Keratinocyte (primary cell): ENCODE results near the gene MYCL. TPM values are rescaled to one million over a fixed set of nuclear protein-coding genes. Genes with fewer than 3 reads are reported as not detected.

ENCODE experiments used
- DNase-seq: peaks from one replicate; pipeline ENCODE4 v3.0.0-alpha.2; 2011; ENCODE audit warnings: low read depth, missing footprints, low spot score
- FAIRE-seq: peaks from 2 replicates; lab custom pipeline; 2011; peaks lifted over from hg19 to GRCh38; lab: Jason Lieb, UNC
- H2AFZ ChIP-seq: 2 replicates; pipeline ENCODE4 v1.6.0; 2012; ENCODE audit warnings: low read length, control low read depth, inconsistent platforms; ENCODE audit not compliant: control insufficient read depth
- H3K27ac ChIP-seq: 2 replicates; pipeline ENCODE4 v1.5.1; 2011; ENCODE audit warnings: low read length; ENCODE audit not compliant: control insufficient read depth, insufficient read depth
- H3K27me3 ChIP-seq: 3 replicates; pipeline ENCODE4 v1.6.0; 2011; ENCODE audit warnings: low read length; ENCODE audit not compliant: control insufficient read depth, insufficient read depth; ENCODE audit errors: extremely low read depth
- H3K36me3 ChIP-seq, 2 experiments: 2 replicates in 1 of 2; 3 replicates in 1 of 2; pipeline ENCODE4 v1.5.1; 2011; ENCODE audit warnings: low read length in 2 of 2, mild to moderate bottlenecking in 1 of 2; ENCODE audit not compliant: control insufficient read depth in 2 of 2, insufficient read depth in 2 of 2; ENCODE audit errors: extremely low read depth in 1 of 2
- H3K4me1 ChIP-seq: 3 replicates; pipeline ENCODE4 v1.5.1; 2011; ENCODE audit warnings: low read length; ENCODE audit not compliant: control insufficient read depth, insufficient read depth; ENCODE audit errors: extremely low read depth
- H3K4me2 ChIP-seq: 3 replicates; pipeline ENCODE4 v1.6.0; 2011; ENCODE audit warnings: low read depth, low read length; ENCODE audit not compliant: control insufficient read depth, insufficient read depth; ENCODE audit errors: extremely low read depth
- H3K4me3 ChIP-seq, 3 experiments: fragments of 200-600 bp in 1 of 3; sonication (generic) in 1 of 3; 2 replicates in 2 of 3; 3 replicates in 1 of 3; pipeline ENCODE4 v1.5.1; 2011 to 2016; ENCODE audit warnings: low read length in 3 of 3, mild to moderate bottlenecking in 3 of 3, control low read depth in 2 of 3, inconsistent platforms in 1 of 3, low read depth in 1 of 3, mixed read lengths in 1 of 3, mixed run types in 1 of 3, moderate library complexity in 1 of 3; ENCODE audit not compliant: control insufficient read depth in 2 of 3, insufficient read depth in 2 of 3; ENCODE audit errors: extremely low read depth in 1 of 3
- H3K79me2 ChIP-seq: 2 replicates; pipeline ENCODE4 v1.6.0; 2012; ENCODE audit warnings: low read length; ENCODE audit not compliant: control insufficient read depth, insufficient read depth
- H3K9ac ChIP-seq: 3 replicates; pipeline ENCODE4 v1.6.0; 2011; ENCODE audit warnings: low read length; ENCODE audit not compliant: control insufficient read depth, insufficient read depth; ENCODE audit errors: extremely low read depth
- H3K9me1 ChIP-seq: 3 replicates; pipeline ENCODE4 v1.6.0; 2011; ENCODE audit warnings: low read length; ENCODE audit not compliant: control insufficient read depth, insufficient read depth; ENCODE audit errors: extremely low read depth
- H3K9me3 ChIP-seq: 2 replicates; pipeline ENCODE4 v1.5.1; 2012; ENCODE audit warnings: low read depth, low read length; ENCODE audit not compliant: control insufficient read depth
- H4K20me1 ChIP-seq: 3 replicates; pipeline ENCODE4 v1.6.0; 2011; ENCODE audit warnings: low read length; ENCODE audit not compliant: control insufficient read depth, insufficient read depth; ENCODE audit errors: extremely low read depth
- EZH2 ChIP-seq: IDR thresholded peaks from one replicate; pipeline ENCODE4 v1.6.1; 2012; ENCODE audit warnings: inconsistent platforms, mild to moderate bottlenecking, low read length, moderate library complexity
- dilution Hi-C: fragments of 300-500 bp; cut with MboI; formaldehyde crosslinking; loops from one replicate; pipeline ENCODE4 v1.7.0; 2020; ENCODE audit warnings: low sequenced_read_pairs; ENCODE audit not compliant: extremely low pct_ligation_motif_present
- polyA plus RNA-seq, 5 experiments: library from polyadenylated mRNA; depleted of rRNA in 3 of 5; stranded (reverse) in 3 of 5; stranded (forward) in 1 of 5; unstranded in 1 of 5; fragments of >200 nt; gene quantifications; 1 replicate in 1 of 5; 2 replicates in 3 of 5; 3 replicates in 1 of 5; pipeline versions ENCODE4 v1.2.1 to v1.2.3, GENCODE V29; 2011 to 2012; ENCODE audit warnings: missing spikeins in 2 of 5, low read depth in 1 of 5, low replicate concordance in 1 of 5
- TF ChIP-seq, protein P1 (sequence below), 3 experiments: IDR thresholded peaks in 1 of 3; conservative IDR thresholded peaks in 1 of 3; optimal IDR thresholded peaks in 1 of 3; 2 replicates in 2 of 3; 3 replicates in 1 of 3; pipeline versions ENCODE3 to v1.5.1; 2011; ENCODE audit warnings: low read length in 3 of 3, mild to moderate bottlenecking in 3 of 3, moderate library complexity in 2 of 3, control low read depth in 1 of 3, inconsistent platforms in 1 of 3; ENCODE audit not compliant: insufficient read depth in 2 of 3; ENCODE audit errors: extremely low read depth in 1 of 3

MYCL gene
- polyA plus RNA-seq, 1 donor (not counting 4 experiments of a cell fraction or from before 2014, with no cell fraction given) = 5.4 TPM

DNA sequence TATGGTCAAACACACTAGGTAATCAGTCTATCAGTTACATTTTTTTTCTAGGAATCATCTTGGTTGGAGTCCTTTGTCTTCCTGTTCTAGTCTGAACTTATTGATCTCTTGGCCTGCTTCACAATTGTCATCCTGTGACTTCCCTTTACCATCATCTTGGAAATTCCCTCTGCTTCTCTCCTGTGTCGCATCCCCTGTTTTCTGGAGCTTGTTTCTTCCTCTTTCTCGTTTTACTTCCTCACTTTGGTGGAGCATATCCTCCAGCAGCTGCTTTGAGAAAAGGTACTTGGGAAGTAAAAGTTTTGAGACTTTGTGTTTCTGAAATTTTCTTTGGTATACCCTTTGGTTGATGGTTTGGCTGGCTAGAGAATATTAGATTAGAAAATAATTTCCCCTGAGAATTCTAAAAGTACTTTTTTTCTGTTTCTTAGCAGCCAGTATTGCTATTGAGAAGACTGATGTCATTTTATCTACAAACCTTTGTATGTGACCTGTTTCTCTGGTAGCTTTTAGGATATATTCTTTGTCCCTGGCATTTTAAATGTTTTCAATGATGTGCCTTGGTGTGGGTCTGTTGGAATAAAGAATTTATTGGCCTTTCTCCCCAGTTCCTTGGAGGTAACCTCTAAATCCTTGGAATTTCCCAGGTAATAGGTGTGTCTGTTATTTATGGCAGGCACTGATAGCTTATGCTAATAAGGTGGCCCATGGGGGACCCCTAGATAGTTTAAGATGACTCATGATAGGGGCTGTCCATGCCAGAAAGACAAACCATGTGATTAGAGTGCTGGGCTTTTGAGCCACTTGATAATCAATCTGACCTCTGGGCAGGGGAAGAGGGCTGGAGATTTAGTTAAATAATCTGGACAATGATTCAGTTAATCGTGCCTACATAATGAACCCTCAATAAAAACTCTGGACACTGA is 6.1 kb upstream of the MYCL start:
- DNase-seq = no peak
- no peak overlapping the region for H2AFZ ChIP-seq
- H3K9ac ChIP-seq = no peak overlapping the region
- no peaks in the 10 kb centered on the region for H4K20me1 ChIP-seq
- no peak overlapping the region for H3K4me3 ChIP-seq
- no peaks in the 10 kb centered on the region for H3K9me1 ChIP-seq
- no peaks in the 10 kb centered on the region for H3K79me2 ChIP-seq
- H3K9me3 ChIP-seq = no peaks in the 10 kb centered on the region
- no peaks in the 10 kb centered on the region for H3K27me3 ChIP-seq
- H3K27ac ChIP-seq = no peak overlapping the region
- FAIRE-seq = no peak
- H3K4me2 ChIP-seq = no peak overlapping the region
- dilution Hi-C loops = no loop called here
- no peaks in the 10 kb centered on the region for H3K36me3 ChIP-seq
- TF ChIP-seq EZH2 = no peak
- TF ChIP-seq, protein P1, sequence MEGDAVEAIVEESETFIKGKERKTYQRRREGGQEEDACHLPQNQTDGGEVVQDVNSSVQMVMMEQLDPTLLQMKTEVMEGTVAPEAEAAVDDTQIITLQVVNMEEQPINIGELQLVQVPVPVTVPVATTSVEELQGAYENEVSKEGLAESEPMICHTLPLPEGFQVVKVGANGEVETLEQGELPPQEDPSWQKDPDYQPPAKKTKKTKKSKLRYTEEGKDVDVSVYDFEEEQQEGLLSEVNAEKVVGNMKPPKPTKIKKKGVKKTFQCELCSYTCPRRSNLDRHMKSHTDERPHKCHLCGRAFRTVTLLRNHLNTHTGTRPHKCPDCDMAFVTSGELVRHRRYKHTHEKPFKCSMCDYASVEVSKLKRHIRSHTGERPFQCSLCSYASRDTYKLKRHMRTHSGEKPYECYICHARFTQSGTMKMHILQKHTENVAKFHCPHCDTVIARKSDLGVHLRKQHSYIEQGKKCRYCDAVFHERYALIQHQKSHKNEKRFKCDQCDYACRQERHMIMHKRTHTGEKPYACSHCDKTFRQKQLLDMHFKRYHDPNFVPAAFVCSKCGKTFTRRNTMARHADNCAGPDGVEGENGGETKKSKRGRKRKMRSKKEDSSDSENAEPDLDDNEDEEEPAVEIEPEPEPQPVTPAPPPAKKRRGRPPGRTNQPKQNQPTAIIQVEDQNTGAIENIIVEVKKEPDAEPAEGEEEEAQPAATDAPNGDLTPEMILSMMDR (optimal IDR thresholded peaks at IDR 0.05 in 1 of 3, IDR thresholded peaks at IDR 0.05 in 1 of 3, conservative IDR thresholded peaks at IDR 0.05 in 1 of 3; ENCODE audit: extremely low read depth in 1 of 3, insufficient read depth in 2 of 3, low read length in 3 of 3) = no peak
- no peaks in the 10 kb centered on the region for H3K4me1 ChIP-seq

DNA sequence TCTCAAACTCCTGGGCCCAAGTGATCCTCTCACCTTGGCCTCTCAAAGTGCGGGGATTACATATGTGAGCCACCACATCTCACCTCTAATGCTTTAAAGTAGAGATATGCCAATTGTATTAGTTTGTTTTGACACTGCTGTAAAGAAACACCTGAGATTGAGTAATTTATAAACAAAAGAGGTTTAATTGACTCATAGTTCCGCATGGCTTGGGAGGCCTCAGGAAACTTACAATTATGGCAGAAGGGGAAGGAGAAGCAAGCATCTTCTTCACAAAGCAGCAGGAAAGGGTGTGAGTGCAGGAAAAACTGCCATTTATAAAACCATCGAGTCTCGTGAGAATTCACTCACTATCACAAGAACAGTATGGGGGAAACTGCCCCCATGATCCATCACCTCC is 3.5 kb upstream of the MYCL start:
- Histone ChIP-seq H3K9me1 (no peaks in the 10 kb centered on the region), H2AFZ (no peak overlapping the region), H3K9me3 (no peaks in the 10 kb centered on the region), H3K36me3 (no peaks in the 10 kb centered on the region), H3K4me3 (no peak overlapping the region), H3K4me1 (peaks cover 6% of the 10 kb centered on the region), H3K27ac (no peak overlapping the region), H3K79me2 (no peaks in the 10 kb centered on the region), H4K20me1 (peaks cover 2% of the 10 kb centered on the region), H3K9ac (no peak overlapping the region), H3K27me3 (no peaks in the 10 kb centered on the region), H3K4me2 (no peak overlapping the region)
- FAIRE-seq = no peak
- TF ChIP-seq EZH2 = no peak
- TF ChIP-seq, protein P1 (optimal IDR thresholded peaks at IDR 0.05 in 1 of 3, IDR thresholded peaks at IDR 0.05 in 1 of 3, conservative IDR thresholded peaks at IDR 0.05 in 1 of 3; ENCODE audit: extremely low read depth in 1 of 3, insufficient read depth in 2 of 3, low read length in 3 of 3) = no peak
- no peak for DNase-seq
- dilution Hi-C loops = no loop called here
